ENCODE data around the gene GFRA1.

Gene GFRA1

DNA sequence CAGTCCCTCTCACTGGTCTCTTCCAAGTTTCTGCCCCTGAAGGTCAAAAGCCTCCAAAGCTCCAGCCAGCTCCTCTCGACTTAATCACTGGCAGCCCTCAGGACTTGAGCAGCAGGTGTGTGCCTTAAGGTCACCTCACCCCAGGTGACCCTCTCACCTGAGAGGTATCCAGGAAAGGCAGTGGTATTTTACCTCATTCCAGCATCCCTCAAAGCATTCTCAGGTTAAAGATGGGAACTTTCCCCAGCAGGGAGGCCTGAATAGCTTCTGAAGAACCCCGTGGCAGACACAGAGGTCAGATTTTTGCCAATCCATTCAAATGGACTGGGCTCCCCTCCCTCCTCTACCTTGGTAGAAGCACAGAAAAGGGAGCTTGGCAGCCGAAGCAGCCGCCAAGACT lies 148.2 kb downstream of the GFRA1 start:
- no peaks in the 10 kb centered on the region for H3K4me1 Mint-ChIP-seq
- ATAC-seq (no peak), DNase-seq (ENCODE audit: low spot score in 2 of 2) (no peak)
- H3K4me3 Mint-ChIP-seq: no peak overlapping the region
- no peaks in the 10 kb centered on the region for H3K36me3 Mint-ChIP-seq
- no peaks in the 10 kb centered on the region for H3K9me3 Mint-ChIP-seq
- no peak overlapping the region for H3K27ac Mint-ChIP-seq

- Mint-ChIP-seq H3K4me3 (no peak overlapping the region), H3K27ac (no peak overlapping the region), H3K4me1 (no peaks in the 10 kb centered on the region), H3K9me3 (peaks cover 7% of the 10 kb centered on the region), H3K36me3 (no peaks in the 10 kb centered on the region)
- ATAC-seq (no peak), DNase-seq (ENCODE audit: low spot score in 2 of 2) (no peak)
These were observed 150.3 kb downstream of the GFRA1 start for GRCh38 chr10:116122664-116123063.

- H3K4me3 Mint-ChIP-seq: no peak overlapping the region
- H3K36me3 Mint-ChIP-seq: no peaks in the 10 kb centered on the region
- H3K27ac Mint-ChIP-seq: no peak overlapping the region
- no peak for DNase-seq (ENCODE audit: low spot score in 2 of 2)
- no peak for ATAC-seq
- no peaks in the 10 kb centered on the region for H3K4me1 Mint-ChIP-seq
- peaks cover 7% of the 10 kb centered on the region for H3K9me3 Mint-ChIP-seq
These were observed 151.1 kb downstream of the GFRA1 start for GRCh38 chr10:116121640-116122525.

- no peak for DNase-seq (ENCODE audit: low spot score in 2 of 2)
- Mint-ChIP-seq H3K9me3 (peaks cover 7% of the 10 kb centered on the region), H3K36me3 (no peaks in the 10 kb centered on the region), H3K27ac (no peak overlapping the region), H3K4me1 (no peaks in the 10 kb centered on the region), H3K4me3 (no peak overlapping the region)
- ATAC-seq: no peak
These were observed 152.1 kb downstream of the GFRA1 start for GRCh38 chr10:116120688-116121455.

GRCh38 chr10:116118847-116119246 lies 154.2 kb downstream of the GFRA1 start:
- Mint-ChIP-seq H3K27ac (no peak overlapping the region), H3K4me1 (no peaks in the 10 kb centered on the region), H3K9me3 (peaks cover 10% of the 10 kb centered on the region), H3K4me3 (no peak overlapping the region), H3K36me3 (no peaks in the 10 kb centered on the region)
- no peak for DNase-seq (ENCODE audit: low spot score in 2 of 2)
- no peak for ATAC-seq

GRCh38 chr10:116115797-116116196 lies 157.2 kb downstream of the GFRA1 start:
- Mint-ChIP-seq H3K9me3 (peaks cover 10% of the 10 kb centered on the region), H3K4me3 (no peak overlapping the region), H3K4me1 (no peaks in the 10 kb centered on the region), H3K36me3 (no peaks in the 10 kb centered on the region), H3K27ac (no peak overlapping the region)
- DNase-seq (ENCODE audit: low spot score in 2 of 2) (no peak), ATAC-seq (no peak)

DNA sequence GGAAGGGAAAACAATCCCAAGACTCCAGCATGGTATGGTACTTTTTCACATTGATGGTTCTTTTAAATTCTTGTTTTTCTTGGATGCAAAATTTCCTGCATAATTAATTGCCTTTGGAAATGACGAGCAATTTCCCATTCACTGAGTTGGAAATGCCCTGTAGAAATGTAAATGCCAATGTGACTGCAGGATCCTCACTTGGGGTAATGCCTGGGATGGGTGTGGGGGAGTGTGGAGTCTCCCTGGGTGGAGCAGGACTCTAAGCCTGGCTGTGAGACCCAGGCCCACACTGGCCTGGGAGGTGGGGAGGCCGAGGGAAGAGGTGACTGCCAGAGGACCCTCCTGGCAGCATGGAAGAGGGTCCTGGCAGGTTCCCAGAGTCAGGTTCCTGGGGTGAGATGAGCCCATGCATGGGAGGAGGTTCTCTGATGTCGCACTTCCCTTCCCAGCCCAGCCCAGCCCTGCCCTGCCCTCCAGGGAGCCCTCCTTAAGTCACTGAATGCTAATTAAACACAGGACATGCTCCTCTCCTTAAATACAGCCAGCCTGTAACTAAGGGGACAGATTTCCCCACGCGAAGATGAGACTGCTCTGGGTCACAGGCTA lies 157.9 kb downstream of the GFRA1 start:
- H3K9me3 Mint-ChIP-seq: peaks cover 10% of the 10 kb centered on the region
- ATAC-seq (no peak), DNase-seq (ENCODE audit: low spot score in 2 of 2) (no peak)
- H3K36me3 Mint-ChIP-seq: no peaks in the 10 kb centered on the region
- no peak overlapping the region for H3K27ac Mint-ChIP-seq
- no peak overlapping the region for H3K4me3 Mint-ChIP-seq
- H3K4me1 Mint-ChIP-seq: no peaks in the 10 kb centered on the region

- ATAC-seq (no peak), DNase-seq (ENCODE audit: low spot score in 2 of 2) (no peak)
- no peaks in the 10 kb centered on the region for H3K4me1 Mint-ChIP-seq
- H3K9me3 Mint-ChIP-seq: peaks cover 10% of the 10 kb centered on the region
- H3K36me3 Mint-ChIP-seq: no peaks in the 10 kb centered on the region
- H3K4me3 Mint-ChIP-seq: no peak overlapping the region
- no peak overlapping the region for H3K27ac Mint-ChIP-seq
These were observed 159.1 kb downstream of the GFRA1 start for GRCh38 chr10:116113721-116114501.

DNA sequence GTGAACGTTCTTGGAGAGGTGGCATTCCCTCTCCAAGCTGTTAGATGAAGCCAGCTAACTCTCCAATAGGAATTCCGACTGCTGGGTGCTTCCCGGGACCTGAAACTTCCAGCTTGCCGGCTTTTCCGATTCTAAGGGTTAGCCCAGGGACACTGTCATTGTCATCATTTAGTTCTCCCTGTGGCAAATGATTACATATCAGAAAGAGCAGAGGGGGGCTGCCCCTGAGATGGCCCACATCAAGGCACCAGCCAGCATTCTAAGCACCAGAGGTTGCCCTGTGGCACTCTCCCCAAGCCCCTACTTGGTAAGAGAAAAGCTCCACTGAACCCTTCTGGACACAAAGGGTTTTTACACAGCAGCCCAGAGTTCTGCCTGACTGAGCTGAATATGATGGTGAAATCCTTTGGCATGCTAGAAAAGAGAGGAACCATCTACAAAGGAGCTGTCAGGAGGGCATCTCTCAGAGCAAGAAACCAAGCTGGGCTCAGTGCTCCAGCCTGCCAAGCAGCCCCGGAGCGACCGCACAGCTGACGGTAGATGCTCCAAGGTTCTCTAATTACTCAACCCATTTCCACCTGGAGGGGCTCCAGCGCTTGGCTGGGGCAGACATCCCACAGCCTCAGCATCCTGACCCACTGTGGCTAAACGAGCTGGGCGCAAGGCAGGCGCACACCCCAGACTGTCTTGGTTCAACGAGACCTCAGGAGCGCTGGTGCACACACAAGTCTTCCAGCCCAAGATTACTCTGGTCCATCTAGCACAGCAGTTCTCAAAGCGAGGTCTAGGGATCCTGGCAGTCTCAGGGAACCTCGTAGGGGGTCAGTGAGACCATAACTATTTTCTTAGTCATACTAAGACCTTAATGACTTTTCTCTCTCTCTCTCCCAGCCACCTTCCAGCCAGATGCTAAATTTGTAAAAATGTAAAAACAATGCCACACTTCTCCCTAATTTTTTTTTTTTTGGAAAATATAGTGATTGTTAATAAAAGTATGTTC lies 160.5 kb downstream of the GFRA1 start:
- no peak overlapping the region for H3K4me3 Mint-ChIP-seq
- no peaks in the 10 kb centered on the region for H3K36me3 Mint-ChIP-seq
- DNase-seq (ENCODE audit: low spot score in 2 of 2) (no peak), ATAC-seq (no peak)
- H3K4me1 Mint-ChIP-seq: no peaks in the 10 kb centered on the region
- H3K9me3 Mint-ChIP-seq: peaks cover 3% of the 10 kb centered on the region
- H3K27ac Mint-ChIP-seq: no peak overlapping the region

GRCh38 chr10:116111483-116112095 lies 161.4 kb downstream of the GFRA1 start:
- Mint-ChIP-seq H3K36me3 (no peaks in the 10 kb centered on the region), H3K4me1 (no peaks in the 10 kb centered on the region), H3K9me3 (peaks cover 7% of the 10 kb centered on the region), H3K4me3 (no peak overlapping the region), H3K27ac (no peak overlapping the region)
- DNase-seq (ENCODE audit: low spot score in 2 of 2) (no peak), ATAC-seq (no peak)

DNA sequence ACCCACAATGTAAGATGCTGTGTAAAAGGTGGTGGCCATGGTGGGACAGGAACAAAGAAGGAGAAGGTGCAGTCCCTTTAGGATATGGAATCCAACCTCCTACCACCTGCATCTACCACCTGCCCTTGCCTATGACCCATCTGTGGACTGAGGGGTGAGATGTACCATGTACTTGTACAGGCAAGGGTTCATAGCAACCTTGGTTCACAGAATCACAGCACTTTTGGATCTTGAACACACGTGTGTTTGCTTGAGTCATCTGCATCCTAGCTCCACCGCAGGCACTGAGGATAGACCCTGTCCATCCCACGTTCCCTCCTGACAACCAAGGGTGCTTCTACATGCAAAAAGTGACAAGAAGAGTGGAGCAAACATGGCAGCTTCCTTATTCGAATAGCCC lies 162.3 kb downstream of the GFRA1 start:
- no peak for ATAC-seq
- Mint-ChIP-seq H3K36me3 (no peaks in the 10 kb centered on the region), H3K4me3 (no peak overlapping the region), H3K27ac (no peak overlapping the region), H3K9me3 (peaks cover 8% of the 10 kb centered on the region), H3K4me1 (no peaks in the 10 kb centered on the region)
- DNase-seq (ENCODE audit: low spot score in 2 of 2): no peak

- Mint-ChIP-seq H3K27ac (no peak overlapping the region), H3K4me1 (no peaks in the 10 kb centered on the region), H3K36me3 (no peaks in the 10 kb centered on the region), H3K9me3 (peaks cover 6% of the 10 kb centered on the region), H3K4me3 (no peak overlapping the region)
- ATAC-seq (no peak), DNase-seq (ENCODE audit: low spot score in 2 of 2) (no peak)
These were observed 163.1 kb downstream of the GFRA1 start for GRCh38 chr10:116109881-116110280.

- Mint-ChIP-seq H3K27ac (no peak overlapping the region), H3K36me3 (no peaks in the 10 kb centered on the region), H3K9me3 (peaks cover 7% of the 10 kb centered on the region), H3K4me1 (no peaks in the 10 kb centered on the region), H3K4me3 (no peak overlapping the region)
- DNase-seq (ENCODE audit: low spot score in 2 of 2) (no peak), ATAC-seq (no peak)
These were observed 163.5 kb downstream of the GFRA1 start for GRCh38 chr10:116109481-116109880.

- DNase-seq (ENCODE audit: low spot score in 2 of 2) (no peak), ATAC-seq (no peak)
- Mint-ChIP-seq H3K4me1 (no peaks in the 10 kb centered on the region), H3K27ac (no peak overlapping the region), H3K9me3 (peaks cover 7% of the 10 kb centered on the region), H3K36me3 (no peaks in the 10 kb centered on the region), H3K4me3 (no peak overlapping the region)
These were observed 164.9 kb downstream of the GFRA1 start for GRCh38 chr10:116108095-116108494.

Measured in stimulated activated effector memory CD8-positive, alpha-beta T cell treated with anti-CD3 and anti-CD28 coated beads, Interleukin-12 subunit alpha, Interleukin-12 subunit beta, amount 100 ng/mL, for 72 hours (primary cell).